GM18508 (cell line): Measurements from ENCODE around the gene SYNE1.
"Not testable (repeated sequence)": the region's sequence is repeated elsewhere in the genome, so short reads cannot be mapped to it uniquely, and the experiment has no call there.

Experiments
- ATAC-seq: cut with Tn5 transposase; IDR thresholded peaks from one replicate; pipeline ENCODE4 v1.9.1; 2021; ENCODE audit warnings: moderate number of reproducible peaks; ENCODE audit not compliant: insufficient read depth, unreplicated experiment

Gene SYNE1

DNA sequence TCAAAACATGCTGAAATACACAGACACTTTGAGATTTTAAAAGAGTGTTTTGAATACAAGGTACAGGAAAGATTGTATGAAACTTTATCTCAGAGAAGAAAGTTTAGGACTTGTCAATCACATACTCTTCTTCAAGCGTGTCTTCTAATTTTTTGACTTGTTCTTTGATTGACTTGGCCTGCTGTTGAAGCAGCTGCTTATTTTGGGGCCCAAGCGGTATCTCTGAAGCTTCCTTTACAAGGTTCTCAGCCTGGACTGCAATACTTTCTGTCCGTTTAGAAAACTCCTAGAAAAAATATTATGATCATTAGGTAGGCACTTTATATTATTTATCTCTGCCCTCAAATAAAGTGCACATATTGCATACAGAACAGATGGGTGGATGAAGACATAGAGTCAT lies 201.3 kb downstream of the SYNE1 start:
- no peak for ATAC-seq

DNA sequence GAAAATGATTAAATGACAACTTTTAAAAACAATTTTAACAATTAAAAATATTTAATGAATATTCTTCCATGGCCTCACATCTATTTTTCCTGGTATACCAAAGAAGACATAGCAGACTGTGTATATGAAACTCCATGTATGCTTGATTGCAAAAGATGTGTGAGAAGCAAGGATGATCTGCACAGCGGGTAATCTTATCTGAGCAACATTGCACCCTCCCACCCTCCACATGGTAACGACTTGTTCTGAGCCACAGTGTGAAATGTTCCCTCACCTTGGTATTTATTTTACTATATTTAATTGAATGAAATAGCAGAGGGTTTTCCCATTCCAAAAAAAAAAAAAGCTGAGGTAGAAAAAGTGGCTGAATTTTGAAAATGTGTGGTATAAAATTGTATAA lies 204.4 kb downstream of the SYNE1 start:
- ATAC-seq: no peak

DNA sequence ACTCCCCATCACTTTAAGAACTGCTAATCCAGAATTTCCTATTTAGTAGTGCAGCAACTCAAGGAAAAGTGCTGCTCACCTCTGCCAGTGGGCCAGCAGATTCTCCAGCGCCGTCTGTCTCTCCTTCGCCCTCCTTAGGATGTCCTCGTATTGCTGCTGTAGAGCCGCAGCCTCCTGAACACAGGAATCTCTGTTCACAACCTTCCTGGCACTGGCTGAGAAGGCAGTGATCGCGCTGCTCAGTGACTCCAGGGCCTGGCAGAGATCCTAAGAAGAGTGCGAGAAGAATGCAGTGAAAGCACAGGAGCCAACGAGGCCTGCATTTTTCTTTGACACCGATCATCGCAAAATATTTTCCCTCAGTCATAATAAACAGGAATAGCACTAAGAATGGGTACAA lies 209.0 kb downstream of the SYNE1 start:
- no peak for ATAC-seq

DNA sequence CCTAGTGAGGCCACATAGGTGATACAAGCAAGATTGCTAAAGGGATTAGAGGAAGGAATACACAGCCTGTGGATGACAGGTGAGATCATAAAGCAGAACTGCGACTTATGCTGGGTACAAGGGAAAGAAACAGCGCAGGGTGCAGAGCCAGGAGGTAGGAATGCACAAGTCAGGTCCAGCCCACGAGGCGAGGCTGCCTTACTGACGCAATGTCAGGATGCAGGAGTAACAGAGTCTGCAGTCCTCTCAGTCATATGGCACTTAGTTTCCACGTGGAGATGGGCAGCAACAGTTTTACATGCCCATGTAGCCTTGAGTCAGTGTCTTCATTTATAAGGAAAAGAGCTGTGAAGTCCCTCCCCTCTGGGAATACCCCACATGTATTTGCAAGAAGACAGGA lies 210.9 kb downstream of the SYNE1 start:
- no peak for ATAC-seq

DNA sequence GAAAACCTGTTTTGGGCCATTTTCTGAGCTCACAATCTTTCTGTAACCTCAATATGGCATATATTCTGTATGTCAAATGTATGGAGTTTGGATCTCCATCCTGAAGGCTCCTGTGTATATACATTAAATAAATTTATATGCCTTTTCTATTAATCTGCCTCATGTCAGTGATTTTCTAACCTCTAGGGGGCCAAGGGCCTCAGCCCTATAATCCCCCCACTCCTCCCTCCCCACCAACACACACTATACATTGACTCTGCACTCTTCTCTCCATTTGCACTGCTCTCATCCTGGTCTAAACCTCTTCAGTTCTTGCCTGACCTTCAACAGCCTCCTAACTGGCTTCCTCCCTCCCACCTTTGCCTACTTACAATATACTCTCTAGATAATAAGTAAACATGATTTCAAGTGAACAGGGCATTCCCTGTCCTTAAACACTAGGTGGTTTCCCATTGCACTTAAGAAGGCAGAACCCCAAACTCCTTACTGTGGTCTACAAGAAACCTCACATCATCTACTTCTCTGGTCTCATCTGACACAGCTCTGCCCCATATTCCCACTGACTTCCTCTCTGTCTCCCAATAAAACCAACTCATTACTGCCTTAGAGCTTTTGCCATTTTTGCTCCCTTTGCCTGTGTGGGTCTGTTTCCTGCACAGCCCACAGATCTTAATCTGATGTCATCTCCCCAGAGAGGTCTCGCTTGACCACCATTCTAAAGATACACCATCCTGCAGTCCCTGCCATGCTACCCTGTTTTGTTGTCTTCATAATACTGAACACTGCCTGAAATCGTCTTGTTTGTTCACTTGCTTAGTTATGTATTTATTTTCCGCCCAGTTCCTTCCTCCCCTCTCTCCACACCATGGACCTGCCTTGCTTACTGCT lies 213.7 kb downstream of the SYNE1 start:
- peak; percentile 76 for ATAC-seq

DNA sequence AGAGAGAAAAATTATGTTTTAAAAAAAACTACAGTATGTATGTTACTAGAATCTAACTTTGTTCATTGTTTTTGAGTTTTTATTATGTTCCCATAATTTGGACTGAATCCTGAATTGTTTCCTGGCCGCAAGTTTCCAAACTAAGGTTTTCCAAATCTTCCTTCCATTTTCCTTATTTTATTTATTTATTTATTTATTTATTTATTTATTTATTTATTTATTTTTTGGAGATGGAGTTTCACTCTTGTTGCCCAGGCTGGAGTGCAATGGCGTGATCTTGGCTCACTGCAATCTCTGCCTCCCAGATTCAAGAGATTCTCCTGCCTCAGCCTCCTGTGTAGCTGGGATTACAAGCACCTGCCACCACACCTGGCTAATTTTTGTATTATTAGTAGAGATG lies 215.7 kb downstream of the SYNE1 start:
- ATAC-seq: not testable (repeated sequence)

DNA sequence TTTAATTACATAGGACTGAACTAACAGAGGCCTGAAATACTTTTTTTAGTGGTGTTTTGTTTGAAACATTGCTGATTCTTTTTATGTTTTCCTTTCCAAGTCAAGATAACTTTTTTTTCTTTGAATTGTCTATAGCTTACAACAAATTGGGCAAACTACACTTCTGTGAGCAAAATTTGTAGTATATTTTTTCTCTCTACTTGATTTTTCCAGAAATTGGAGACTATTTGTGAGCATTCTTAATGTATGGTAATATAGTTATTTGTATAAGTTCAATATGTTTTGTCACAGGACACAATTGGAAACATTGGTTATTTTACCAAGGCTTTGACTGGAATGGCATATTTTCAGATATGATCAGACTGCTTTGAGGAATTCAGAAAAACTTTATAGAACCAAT lies 216.5 kb downstream of the SYNE1 start:
- ATAC-seq: no peak

DNA sequence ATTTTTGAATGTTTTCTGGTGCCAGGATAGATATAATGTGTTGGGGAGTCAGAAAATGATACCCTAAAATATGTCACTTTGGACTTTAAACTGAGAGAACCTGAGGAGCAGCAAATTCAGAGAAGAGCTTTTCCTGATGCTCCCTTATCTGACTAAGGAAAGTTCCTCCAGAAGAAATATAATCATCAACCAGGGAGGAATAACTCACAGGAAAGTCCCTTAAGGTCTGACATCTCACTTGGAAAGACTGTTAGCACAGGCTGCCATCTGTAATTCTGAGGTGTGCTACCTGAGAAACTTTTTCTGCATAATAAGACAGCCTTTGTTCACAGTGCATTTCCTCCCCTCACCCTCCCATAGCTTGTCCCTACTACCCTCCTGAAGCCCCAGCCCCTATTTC lies 218.6 kb downstream of the SYNE1 start:
- no peak for ATAC-seq

DNA sequence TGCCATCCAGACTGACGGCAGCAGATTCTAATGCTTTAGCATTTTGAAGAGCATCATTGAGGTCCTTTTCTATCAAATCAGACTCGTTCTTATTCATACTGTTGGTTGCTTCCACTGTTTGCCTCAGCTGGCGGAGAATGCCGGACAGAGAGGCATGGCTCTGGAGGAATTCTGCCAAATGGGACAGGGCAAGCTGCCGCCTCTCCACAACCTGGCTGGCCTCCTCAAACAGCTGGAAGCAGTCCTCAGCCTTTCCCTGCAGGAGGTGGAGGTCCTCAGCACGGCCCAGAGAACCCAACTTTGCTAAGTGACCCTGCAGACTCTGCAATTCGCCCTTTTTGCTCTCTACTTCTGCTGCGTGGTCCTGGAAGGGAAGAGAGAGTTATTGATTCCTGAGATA lies 220.5 kb downstream of the SYNE1 start:
- no peak for ATAC-seq

DNA sequence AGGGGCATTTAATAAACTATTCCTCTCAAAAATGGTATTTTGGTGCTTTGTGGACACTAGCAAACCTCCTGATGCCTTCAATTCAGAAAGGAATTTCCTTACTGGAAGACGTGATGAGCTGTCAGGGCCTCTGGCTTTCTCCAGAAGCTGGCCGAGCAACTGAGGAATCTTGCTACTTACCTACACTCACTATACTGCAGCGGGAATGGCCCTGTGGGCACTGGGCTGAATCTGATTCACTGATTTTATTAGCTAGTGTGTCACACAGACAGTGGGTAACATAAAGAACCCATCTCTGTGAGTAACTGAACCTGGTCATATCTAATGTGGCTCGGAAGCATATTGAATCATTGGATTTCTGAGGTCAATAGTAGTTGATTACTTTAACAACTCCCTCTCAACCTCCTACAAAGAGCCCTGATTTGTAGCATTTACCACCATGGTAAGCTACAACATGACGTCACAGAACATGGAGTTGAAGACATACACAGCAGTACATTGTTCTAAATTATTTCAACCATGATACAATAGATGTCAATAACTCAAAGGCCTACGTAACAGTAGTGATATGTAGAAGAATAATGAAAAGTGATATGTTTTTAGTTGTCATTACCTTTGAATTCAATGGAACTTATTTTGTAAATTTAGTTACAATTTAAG lies 232.1 kb downstream of the SYNE1 start:
- no peak for ATAC-seq

DNA sequence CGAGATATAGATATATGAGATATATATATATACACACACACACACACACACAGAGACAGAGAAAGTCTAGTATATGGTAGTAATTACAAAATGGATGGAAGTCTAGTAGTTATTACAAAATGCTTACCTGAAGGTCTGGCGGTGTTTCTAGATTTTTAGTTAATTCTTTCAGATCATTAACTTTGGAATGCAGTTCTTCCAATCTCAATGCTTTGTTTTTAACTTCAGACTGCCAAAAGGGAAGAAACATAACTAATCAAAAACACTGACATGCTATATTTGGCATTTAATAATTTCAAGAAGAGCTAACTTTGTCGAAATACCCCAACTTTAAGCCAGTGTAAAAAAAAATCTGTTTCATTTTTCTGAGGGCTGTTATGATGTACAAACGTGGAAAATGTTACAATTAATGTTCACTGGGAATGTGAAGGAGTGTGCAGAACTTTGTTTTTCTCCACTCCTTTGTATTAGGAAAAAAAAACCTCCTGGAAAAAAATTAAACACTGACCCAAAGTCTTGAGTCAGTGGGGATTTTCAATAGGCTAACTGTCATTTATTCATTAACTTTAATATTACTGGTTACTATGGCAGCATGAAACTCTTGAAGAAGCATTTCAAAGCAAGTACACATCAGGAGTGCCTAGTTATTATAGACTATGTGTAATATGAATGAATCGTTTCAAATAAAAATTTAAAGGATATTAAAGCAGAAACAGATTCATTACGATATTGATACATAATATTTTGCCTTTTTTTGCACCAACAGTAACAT lies 232.9 kb downstream of the SYNE1 start:
- peak; percentile 61 for ATAC-seq

DNA sequence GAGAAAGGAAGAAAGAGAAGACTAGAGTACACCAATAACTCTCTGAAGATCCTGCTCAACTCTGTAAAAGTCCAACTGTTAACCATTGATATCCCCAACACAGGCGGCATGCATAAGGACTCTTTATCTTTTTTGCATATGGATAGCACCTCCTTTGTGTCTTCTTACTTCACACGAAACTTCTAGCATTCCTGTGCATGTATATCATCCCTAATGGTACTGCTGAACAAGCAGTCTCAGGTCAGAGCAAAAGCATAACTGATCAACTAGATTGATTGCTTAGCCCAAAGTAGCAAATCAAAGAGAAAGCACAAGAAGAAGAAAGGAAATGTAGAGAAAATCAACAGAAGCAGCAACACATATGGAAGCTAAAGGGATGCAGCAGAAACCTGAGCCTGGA lies 234.4 kb downstream of the SYNE1 start:
- ATAC-seq: no peak

DNA sequence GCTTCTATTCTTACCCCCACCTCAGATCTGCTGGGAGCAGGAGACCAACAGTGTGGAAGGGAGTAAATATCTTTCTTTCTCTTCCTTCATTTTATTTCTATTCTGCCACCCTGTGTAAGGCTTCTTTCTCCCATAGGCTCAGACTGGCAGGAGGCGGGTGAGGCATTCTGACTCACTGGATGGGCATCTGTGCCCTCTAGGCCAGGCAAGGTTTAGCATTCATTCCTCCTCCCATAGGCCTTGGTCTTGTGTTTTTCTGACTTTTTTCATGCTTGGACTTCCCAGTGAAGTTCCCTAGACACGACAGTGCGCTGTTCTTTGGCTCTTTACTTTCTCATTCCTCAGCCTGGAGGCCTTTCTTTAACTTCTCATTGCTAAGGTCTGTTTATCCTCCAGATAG lies 235.2 kb downstream of the SYNE1 start:
- no peak for ATAC-seq

DNA sequence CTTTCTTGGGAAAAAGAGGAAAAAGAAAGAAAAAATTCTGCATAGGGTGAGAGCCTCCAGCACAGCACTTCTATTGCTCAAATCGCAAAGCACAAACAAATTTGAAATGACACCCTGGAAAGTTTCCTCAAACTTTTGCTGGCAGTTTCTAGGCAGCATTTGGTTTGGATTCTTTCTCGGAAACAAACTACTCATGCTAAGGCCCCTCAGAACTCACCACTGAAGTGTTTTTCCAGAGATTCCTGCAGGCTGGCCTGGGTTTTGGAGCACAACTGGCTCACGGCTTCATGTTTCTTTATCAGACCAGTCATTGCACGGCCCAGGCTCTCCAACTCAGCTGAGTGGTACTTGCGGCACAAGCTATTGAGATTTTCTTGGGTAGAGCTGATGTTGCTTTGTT lies 237.8 kb downstream of the SYNE1 start:
- no peak for ATAC-seq

DNA sequence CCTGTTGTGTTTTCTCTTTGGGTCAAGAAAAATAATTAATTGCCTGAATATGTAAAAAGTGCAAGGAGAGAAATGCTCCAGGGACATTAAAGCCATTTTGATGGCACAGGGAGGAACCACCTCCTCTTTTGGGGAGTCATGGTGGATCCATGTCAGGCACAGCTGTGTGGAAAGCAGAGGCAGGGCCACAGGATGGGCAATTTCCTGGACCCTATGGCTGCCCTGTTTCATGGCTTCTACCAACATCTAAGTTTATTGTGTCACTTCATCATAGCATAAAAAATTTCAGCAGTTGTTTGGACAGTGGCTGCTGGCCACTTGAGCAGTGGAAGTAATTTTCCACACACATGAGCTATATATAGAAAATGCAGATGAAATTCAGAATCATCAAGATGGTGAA lies 238.2 kb downstream of the SYNE1 start:
- ATAC-seq: no peak

DNA sequence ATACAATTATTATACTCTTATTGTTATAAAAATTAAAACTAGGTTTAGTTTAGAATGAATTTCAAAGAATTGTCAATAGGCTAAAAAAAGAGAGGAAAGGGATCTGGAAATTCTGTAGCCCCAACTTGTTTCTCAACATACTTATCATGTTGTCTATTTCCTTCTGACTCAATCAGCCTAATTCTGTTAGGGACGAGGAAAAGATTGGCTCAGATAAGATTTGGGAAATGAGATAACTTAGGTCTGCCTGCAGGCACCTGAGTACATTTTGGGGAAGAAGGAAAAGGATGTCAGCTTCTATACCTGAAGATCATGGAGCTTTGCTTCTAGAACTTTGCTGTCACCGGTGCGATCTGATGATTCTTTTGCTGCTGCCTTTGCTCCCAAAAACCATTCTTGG lies 238.8 kb downstream of the SYNE1 start:
- no peak for ATAC-seq

DNA sequence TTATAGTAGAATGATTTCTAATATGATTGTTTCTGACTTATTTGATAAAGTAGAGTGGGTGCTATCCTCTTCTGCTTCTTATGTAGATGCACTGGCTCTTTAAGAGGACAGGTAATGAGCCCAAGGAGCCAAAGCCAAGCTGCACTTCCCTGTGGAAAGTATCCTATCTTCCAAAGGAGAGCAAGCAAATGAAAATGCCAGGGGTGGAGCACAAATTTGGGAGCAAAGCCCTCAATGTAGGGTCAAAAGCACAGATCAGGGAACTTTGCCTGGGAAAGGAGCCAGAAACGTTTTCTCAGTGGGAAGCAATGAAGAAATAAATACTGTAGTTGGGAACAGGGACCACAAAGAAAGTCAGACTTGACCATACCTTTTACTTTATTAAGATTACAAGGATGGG lies 242.9 kb downstream of the SYNE1 start:
- ATAC-seq: no peak

DNA sequence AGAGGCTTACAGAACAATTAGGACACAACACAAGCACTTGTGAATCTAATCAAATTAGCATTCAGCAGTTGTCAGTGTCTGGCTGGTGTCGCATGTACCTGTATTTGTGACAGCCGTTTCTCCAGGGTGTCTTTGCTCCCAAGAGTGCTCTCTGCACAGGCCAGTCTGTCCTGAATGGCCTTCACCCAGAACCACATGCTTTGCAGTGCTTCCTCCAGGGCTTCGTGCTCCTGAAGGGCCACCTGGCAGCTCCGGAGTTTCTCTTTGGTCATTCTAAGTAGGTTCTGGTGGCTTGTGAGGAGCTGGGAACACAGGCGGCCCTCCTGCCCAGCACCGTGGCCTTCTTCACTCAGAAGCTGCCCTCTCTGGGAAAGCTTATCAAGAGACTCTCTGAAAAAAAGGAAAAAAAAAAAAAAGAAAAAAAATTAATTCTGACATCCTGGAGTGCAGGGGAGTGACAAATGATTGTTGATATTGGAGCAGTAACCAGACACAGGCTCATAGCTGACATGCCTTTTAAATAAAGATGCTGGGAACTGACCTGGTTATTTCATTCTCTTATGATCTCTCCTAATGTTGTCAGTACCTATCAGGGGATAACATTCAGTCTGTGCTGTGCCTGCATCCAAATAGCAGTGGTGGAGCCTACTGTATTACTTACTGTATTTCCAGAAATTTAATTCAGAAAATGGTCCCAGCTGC lies 245.8 kb downstream of the SYNE1 start:
- ATAC-seq: no peak

DNA sequence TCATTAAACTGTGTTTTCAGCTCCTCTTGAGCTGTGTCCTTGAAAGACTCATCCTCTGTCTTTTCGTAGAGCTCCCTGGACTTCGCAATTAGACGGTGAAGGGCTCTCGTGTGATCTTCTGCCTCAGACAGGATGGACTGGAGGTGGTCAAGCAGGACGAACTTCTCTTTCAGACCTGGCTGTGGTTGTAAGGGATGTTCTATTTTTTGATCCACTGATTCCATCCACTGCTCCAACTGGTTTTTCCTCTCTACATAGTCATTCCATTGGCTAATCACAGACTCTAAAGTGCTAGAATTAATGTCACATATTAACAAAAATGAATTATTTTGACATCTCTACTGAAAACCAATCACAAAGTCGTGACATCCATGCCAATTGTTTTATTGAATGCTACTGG lies 250.1 kb downstream of the SYNE1 start:
- ATAC-seq: no peak

DNA sequence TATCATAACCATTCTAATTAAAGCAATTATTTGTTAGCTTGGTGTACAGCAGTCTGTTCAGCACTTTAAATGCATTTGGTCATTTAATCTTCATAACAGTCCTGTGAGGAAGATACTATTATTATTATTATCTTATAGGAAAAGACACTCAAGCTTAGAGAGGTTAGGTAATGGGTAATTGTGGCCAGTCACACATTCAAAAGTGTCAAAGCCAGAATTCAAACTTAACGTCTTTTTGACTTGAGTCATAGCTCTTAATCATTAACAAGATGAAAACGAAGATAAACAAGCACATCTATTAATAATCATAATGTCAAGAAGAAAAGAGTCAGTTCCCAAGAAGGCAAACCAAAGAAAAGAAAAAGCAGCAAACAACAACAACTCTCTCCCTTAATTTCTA lies 251.0 kb downstream of the SYNE1 start:
- ATAC-seq: no peak
